ENCODE data around the gene NDUFB4.

NDUFB4 gene

GRCh38 chr3:120596116-120596852 lies at the start of gene NDUFB4:
NDUFB4 (plus strand) TSS chr3:120596336; CDS start chr3:120596360, 24 bp downstream.
- DNase-seq: peak; percentile 96

- DNase-seq: no peak
These were observed 45.6 kb upstream of the NDUFB4 start for GRCh38 chr3:120550546-120550945.

- DNase-seq: no peak
These were observed 43.7 kb upstream of the NDUFB4 start for GRCh38 chr3:120552184-120553172.

- DNase-seq: peak; percentile 68
These were observed 41.1 kb upstream of the NDUFB4 start for GRCh38 chr3:120554812-120555606.

GRCh38 chr3:120555657-120556509 lies 40.3 kb upstream of the NDUFB4 start:
- DNase-seq: no peak

- no peak for DNase-seq
These were observed 39.0 kb upstream of the NDUFB4 start for GRCh38 chr3:120557115-120557514.

GRCh38 chr3:120558771-120559241 lies 37.3 kb upstream of the NDUFB4 start:
- peak; percentile 93 for DNase-seq

GRCh38 chr3:120559242-120560061 lies 36.7 kb upstream of the NDUFB4 start:
- no peak for DNase-seq

- no peak for DNase-seq
These were observed 35.6 kb upstream of the NDUFB4 start for GRCh38 chr3:120560304-120561250.

- peak; percentile 69 for DNase-seq
These were observed 34.7 kb upstream of the NDUFB4 start for GRCh38 chr3:120561251-120562045.

- DNase-seq: no peak
These were observed 32.6 kb upstream of the NDUFB4 start for GRCh38 chr3:120563356-120564022.

- no peak for DNase-seq
These were observed 29.7 kb upstream of the NDUFB4 start for GRCh38 chr3:120566243-120566975.

GRCh38 chr3:120567370-120568201 lies 28.6 kb upstream of the NDUFB4 start:
- DNase-seq: no peak

- DNase-seq: no peak
These were observed 28.0 kb upstream of the NDUFB4 start for GRCh38 chr3:120568202-120568531.

- DNase-seq: no peak
These were observed 27.5 kb upstream of the NDUFB4 start for GRCh38 chr3:120568598-120568997.

- no peak for DNase-seq
These were observed 26.7 kb upstream of the NDUFB4 start for GRCh38 chr3:120569222-120570057.
